NCI-H1092 treated with DMSO at 0.1 percent for 48 hours (cell line): Measurements from ENCODE around the gene THOP1.

Experiments used
- DNase-seq: peaks from one replicate; lab custom pipeline; 2025; lab: John Stamatoyannopoulos, UW

THOP1 gene

DNA sequence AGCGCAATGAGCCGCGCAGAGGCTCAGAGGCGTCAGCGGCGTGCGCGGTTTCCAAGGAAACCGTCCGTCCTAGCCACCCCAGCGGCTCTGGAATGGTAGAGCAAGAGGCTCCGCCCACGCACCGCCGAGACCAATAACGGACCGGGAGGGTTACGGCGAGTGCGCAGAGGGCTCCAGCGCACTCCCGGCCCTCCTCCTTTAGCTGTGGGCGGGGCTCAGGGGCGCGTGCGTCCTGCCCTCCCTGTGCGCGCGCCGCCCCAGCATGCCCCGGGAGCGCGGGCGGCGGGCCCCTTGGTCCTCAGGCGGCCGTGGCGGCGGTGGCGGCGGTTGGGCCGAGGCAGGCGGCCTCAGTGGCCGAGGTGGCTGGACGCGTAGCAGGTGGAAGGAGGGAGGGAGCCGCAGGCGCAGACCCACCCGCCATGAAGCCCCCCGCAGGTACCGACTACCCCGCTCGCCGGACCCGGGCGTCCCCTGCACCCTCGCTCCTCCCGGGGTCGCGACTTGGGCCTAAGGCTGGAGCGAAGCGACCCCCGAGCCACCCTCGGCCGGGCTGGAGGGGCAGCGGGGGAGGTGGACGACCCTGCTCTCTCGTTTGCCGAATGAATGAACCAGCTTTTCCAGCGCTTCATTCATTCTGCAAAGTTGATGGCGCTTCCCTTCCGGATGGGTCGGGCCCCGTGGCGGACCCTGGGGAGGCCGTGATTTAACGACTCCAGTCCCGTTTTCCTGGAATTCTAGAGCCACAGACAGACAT is at the start of gene THOP1:
THOP1 (plus strand) TSS at position 260 of the 754 bp plus-strand sequence; CDS start at position 420, 160 bp downstream.
- peak; percentile 99 for DNase-seq

DNA sequence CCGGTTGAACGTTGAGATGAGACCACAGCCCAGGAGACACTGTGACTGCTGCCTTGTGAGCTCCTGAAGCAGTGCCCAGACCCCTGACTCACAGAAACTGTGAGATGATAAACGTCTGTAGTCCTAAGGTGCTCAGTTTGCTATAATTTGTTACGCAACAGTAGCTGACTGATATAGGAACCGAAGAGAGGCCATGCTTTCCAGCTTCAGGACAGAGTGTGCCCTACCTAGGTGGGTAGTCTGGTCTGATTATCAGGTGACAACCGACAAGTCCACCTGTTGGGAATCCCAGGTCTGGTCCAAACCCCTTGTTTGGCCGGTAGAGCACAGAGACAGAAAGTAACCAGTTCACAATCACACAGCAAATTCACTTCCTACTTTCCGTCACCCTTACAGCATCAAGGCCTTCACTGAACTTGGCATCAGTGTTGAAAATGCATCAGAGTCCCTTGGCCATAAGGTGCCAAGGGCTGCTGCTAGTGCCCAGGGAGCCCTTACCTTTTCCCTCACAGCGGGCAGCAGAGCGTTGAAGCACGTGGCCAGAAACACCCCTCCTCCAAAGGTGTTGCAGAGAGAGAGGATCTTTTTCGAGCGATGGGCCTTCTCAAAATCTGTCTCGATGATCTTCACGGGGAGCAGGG is 48.6 kb upstream of the THOP1 start:
- DNase-seq, result no peak

DNA sequence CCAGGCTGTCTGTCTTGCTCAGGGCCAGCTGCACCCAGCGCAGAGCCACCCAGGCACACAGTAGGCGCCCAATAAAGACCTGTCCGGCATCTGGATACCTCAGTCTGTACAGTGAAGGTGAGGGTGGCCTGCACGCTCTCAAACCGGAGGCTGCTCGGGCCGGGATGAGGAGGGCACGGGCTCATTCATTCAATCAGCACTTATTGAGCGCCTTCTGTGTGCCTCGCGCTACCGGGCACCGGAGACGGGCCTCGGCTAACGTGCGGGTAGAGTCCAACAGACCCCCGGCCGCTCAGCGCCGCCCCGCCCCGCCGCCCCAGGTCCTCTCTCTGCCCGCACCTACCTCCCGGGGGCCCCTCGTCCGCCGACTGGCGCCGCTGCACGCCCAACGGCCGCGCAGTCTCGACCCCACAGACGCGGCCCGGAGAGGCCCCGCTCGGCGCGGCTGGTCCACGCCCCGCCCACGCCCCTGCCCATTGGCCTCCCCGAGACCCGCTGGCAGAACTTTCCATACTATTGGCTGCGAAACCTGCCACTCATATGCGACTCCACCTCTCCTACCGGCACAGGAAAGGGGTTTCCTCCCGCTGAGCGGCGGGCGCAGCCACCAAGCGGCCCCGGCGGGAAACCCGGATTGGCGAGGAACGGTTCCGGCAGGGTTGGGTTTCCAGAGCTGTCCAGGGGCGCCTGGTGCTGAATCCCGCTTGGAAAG is 45.5 kb upstream of the THOP1 start, which contains the start of gene SLC39A3:
SLC39A3 (minus strand) TSS at position 416 of the 712 bp plus-strand sequence. CDS start 2,760 bp downstream, outside the sequence.
- DNase-seq, result peak; percentile 97

DNA sequence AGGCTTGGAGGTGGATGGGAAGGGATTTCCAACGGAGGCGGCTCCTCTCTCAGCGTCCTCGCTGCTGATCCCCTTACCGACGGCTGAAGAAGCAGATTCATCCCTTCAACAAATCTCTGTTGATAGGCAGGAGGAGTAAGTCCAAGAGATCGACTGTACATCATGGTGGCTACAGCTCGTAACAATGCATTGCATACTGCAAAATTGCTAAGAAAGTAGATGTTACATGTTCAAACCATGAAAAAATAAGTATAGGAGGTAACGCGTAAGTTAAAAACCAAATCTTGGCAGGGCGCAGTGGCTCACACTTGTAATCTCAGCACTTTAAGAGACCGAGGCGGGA is 45.0 kb upstream of the THOP1 start:
- DNase-seq, result no peak

DNA sequence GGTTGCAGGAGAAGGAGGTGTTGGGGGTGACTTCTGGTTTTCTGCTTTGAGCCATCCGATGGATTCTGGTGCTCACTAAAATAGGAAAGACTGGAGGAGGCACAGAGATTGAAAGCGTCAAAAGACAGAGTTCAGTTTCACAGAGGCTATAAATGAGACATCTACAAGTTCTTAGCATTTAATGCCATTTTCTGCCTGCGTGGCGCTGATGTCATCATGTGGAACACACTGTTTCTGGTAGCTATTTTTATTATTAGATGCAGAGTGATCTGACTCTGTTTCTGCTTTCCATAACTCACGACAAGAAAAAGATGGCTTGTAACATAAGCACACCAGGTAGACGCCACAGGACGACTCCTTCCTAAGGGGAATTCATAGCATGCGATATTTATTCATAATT is 42.2 kb upstream of the THOP1 start:
- no peak for DNase-seq

DNA sequence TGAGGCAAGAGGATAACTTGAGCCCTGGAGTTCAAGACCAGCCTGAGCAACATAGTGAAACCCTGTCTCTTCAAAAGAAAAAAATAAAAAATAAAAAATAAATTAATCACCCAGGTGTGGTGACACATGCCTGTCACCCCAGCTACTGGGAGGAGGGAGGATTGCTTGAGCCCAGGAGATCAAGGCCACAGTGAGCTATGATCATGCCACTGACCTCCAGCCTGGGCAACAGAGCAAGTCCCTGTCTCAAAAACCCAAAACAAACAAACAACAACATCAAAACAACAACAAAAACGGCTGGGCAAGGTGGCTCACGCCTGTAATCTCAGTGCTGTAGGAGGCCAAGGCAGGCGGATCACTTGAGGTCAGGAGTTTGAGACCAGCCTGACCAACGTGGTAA is 41.2 kb upstream of the THOP1 start:
- no peak for DNase-seq

DNA sequence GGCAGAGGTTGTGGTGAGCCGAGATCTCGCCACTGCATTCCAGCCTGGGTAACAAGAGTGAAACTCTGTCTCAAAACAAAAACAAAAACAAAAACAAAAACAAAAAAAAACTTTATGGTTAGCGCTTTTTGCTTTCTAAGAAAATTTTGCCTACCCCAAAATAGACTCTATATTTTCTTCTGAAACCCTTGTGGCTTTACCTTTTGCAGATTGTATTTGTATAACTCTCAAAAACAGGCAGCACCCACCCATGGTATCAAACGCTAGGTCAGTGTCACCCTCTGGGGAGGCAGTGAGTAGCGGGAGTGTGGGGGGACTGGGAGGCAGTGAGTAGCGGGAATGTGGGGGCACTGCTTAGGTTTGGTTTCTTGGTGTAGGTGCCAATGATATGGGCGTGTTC is 38.0 kb upstream of the THOP1 start:
- DNase-seq, result no peak

DNA sequence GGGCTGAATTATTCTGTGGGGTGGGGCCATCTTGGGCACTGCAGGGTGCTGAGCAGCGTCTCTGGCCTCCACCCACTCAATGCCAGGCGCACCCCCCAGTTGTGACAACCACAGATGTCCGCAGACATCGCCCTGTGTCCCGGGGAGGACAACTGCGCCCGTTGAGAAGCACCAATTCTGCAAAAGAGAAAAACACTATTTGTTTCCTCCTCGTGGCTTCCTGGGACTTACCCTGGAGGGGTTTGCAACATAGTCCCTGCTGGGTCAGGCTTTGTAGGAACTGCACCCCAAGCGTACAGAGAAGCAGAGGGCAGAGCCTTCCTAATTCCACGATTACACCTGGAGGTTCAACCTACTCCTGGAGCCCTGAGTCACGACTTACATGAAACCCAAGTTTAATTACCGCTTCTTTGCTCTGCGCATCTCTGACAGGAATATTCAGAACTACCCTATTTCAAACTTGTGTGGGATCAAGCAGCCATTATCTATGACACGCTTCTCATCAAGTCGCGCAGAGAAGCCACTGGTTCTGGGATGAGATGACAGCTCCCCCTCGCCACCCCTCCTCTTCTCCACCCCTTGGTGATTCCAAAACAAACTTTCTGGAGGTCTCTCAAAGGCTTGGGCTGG is 34.4 kb upstream of the THOP1 start:
- DNase-seq, result no peak

DNA sequence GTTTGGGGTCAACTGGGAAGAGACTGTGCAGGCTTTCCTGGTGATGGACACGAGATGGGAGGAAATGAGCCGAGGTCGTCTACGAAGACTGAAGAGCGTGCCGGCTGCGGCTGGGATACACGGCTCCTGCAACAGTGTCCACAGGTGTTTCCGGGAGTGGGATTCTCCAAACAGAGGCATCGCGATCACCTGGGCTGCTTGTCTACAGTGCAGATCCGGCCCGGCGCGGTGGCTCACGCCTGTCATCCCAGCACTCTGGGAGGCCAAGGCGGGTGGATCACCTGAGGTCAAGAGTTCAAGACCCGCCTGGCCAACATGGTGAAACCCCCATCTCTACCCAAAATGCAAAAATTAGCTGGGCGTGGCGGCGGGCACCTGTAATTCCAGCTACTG is 33.9 kb upstream of the THOP1 start:
- DNase-seq, result no peak

DNA sequence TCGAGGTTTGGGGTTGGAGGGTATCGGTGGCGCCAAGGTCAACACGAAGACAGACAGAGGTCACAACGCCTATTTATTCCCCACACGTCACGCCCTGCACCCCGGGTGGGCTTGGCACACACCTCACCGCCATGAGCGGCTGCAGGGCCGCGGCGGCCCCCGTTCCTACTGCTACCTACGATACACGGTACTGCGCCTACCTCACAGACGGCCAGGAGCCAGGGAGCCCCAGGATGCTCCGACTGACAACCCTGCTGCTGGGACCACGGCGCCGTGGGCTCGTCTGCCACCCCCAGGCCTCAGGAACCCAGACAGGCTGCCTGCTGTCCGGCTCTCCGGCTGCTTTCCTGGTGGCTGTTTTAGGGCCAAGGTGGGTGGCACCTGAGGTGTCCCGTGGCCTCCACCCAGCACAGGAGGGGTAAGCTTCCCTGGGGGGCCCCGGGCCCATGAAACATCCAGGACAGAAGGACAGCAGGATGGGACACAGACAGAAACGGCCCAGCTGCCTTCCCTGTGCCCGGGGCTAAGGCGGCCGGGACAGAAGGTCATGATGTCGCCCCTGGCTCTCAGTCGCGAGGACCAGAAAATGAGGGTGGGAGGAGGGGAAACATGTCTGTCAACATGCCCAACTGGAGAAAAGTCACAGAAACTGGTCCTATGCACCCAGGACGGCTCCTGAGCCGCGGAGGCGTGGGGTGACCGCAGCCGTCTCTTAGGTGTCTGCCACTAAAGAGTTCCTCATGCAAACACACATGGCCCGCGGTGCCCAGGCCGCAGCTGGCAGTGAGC is 30.4 kb upstream of the THOP1 start:
- DNase-seq, result no peak

DNA sequence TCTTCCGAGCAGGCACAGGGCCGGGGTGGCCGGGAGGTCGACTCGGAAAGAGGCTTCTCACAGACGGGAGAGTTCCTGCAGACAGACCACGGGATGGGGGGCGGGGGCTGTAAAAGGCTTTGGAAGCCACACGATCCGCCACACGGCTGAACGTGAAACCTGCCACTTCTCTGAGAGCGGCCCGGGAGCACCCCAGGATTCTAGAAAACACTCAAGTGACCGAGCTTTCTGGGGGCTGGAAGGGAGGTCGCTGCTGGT is 29.9 kb upstream of the THOP1 start:
- DNase-seq, result no peak

DNA sequence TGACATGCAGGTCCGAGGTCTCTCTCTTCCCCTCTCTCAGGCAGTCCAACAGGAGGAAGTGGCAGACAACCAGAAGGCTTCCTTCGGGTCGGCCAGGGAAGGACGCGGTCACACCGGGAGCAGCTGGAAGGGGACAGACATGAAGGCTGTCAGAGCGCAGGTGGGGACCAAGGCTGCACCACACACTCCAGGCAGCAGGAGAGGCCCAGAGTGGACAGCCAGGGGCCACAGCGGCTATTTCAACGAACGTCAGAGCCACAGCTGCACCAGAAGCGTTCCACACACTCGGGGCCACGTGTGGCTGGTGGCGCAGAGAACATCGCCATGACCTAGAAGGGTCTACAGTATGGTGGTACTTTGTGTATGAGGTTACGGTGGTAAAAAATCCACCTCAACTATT is 29.5 kb upstream of the THOP1 start:
- no peak for DNase-seq

DNA sequence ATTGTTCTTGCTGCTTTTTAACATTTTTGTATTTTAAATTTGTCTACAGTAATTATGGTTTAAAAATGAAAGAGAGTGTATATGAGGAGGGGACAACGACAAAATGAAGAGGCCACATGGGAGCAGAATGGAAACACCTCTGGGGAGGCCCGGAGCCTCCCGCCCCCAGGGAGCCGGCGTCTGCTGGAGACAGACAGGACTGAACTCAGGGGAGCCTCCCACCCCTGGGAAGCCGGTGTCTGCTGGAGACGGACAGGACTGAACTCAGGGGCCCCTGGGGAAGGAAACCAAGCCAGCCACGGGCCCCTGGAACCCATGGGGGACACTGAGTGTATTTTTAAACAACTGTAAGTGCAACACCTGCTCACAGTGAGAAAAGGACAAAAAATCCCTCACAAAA is 28.8 kb upstream of the THOP1 start:
- no peak for DNase-seq

DNA sequence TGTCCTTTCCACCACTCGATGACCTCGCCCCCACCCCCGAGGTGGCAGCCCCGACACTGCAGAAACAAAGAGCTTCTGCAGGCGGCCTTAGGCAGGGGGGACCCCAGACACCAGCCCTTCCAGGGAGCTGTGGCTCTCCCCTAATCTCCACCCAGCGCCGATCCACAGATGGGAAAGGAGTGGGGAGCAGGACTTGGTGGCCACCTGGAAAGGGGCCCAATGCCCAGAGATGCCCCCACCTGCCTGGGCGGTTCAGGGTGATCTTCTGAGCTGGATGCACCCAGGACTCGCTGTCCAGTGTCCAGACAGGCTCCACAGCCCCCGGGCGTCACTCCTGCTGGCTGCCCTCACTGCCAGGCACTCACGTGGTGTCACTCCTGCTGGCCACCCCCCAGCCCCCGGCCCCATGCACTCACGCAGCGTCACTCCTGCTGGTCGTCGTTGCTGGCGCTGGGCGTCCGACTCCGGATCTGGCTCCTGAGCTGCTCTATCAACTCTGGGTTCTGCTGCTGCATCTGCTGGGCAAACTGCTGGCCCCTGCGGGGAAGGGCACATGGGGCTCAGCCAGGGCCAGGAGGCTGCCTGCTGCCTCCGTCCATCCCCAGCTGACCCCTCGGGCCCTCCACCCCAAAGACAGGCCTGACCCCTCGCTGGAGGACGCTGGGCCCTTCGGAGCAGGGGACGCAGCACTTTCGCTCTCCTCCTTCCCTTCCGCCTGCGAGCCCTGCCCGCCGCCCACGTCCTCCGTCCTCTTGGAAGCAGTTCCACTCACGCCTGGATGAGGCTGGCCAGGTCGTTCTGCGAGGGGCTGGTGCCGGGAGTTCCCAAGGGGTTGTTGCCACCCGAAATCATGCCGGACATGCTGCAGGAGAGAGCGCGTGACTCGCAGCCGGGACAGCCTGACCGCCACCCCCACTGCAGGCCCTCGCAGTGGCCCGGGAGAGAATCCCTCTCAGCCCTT is 28.1 kb upstream of the THOP1 start:
- no peak for DNase-seq

DNA sequence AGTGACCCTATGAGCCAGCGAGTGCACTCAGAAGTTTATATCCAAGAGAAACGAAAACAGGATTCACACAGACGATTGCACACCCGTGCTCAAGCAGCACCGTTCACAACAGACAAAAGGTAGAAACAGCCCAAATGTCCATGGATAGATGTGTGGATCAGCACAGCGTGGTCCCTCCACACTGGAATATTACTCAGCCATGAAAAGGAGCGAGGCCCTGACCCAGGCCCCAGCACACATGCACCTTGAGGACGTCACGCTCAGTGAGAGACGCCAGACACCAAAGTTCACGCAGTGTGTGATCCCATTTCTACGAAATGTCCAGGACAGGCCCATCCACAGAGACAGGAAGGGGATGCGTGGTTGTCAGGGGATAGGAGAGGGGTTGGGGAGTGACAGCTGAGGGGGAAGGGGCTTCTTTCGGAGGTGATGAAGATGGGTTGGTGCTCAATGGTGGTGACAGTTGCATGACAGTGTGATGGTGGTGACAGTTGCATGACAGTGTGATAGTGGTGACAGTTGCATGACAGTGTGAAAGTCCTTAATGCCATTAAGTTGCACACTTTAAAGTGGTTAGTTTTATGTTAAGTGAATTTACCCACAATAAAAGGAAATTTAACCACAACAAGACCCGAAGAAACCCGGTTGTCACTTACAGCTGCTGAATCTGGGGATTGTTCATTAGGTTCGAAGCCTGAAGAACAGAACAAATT is 26.5 kb upstream of the THOP1 start:
- DNase-seq, result no peak

DNA sequence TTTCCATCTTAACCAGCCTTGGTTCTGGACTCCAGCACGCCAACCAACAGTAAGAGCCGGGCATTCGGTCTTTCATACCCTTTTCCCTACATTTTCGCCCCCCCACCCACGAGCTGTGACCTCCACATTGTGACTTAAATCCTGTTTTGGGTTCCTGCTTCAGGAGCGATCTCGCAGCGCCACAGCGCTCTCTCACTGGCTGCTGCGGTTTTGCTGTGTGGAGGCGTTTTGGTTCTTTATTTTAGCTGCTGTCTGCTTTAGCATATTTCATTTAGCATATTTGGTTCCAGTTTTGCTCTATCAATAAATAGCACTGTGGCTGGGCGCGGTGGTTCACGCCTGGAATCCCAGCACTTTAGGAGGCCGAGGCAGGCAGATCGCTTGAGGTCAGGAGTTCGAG is 25.9 kb upstream of the THOP1 start:
- no peak for DNase-seq

DNA sequence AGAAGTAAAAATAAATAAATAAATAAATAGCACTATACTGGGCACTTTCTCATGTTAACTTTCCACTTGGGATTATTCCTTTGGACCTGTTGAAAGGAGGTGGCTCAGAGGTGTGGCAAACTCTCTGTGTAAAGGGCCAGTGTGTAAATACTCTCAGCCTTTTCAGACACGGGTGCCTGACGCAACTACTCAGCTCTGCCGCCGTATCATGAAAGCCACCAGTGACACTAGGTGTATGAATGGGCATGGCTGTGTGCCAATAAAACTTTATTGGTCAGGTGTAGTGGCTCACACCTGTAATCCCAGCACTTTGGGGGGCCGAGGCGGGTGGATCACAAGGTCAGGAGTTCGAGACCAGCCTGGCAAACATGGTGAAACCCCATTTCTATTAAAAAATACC is 25.3 kb upstream of the THOP1 start:
- DNase-seq, result no peak

DNA sequence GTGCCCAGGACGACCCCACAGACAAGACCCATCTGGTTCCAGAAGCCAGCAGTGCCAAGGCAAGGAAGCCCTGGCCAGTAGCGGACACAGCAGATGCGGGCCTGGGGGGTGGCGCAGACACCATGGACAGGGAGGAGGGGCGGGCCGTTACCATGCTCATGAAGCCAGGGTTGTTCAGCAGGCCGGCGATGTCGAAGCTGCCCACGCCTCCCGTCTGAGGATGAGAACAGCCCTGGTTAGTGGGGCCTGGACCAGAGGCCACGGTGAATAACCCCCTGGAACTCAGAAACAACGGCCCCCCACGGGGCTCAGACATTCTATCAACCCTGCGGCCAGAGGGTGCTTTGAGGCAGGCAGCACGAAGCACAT is 24.0 kb upstream of the THOP1 start:
- DNase-seq, result no peak

DNA sequence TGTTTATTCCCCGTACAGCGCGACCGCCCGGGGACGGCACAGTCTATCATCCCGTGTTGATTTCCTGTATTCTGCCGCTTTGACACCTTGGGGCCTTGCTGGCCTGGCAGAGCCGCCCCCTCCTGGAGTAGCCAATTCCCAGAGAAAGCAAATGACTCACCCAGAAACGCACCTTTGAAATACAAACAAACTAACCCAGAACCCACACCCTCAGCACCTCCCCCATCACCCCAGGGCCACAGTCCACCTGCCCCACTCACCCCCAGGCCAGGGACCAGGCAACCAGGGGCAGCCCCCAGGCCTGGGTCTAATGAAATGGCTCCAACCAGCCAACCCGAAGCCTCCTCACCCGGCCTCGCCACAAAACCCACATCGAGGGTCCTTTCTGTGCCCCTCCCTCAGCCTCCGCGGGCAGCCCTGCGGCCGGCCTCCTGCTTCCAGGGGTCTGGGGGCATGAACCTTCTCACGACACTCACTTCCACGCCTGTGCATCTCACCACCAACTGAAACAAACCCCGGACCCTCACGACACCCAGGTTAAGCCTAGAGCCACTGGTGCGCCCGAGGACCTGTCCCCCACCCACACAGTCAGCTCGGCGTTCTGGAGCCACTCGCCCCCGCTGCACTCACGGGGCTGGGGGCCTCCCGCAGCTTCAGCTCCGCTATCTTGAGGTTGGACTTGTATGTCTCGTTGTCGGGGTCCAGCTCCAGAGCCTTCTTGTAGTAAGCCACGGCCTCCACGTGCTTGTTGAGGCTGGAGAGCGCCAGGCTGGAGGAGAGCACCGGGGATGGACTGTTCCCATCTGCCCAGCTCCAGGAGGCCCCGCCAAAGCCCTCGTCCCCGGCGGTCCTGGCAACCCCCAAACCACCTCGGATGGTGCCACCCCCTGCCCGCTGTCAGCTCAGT is 23.2 kb upstream of the THOP1 start:
- no peak for DNase-seq
